GM12875 (cell line): ENCODE results near the gene TUBB6.

Experiments
- H3K4me3 ChIP-seq: one replicate; pipeline ENCODE4 v1.5.1; 2011; ENCODE audit warnings: low read depth, low read length, control low read depth
- TF ChIP-seq, protein P1 (sequence below): IDR thresholded peaks from 2 replicates; pipeline ENCODE4 v1.5.1; 2011; ENCODE audit warnings: low read depth, mild to moderate bottlenecking, control low read depth, inconsistent platforms, low read length, moderate library complexity, borderline replicate concordance; ENCODE audit not compliant: insufficient read depth

The TUBB6 gene

DNA sequence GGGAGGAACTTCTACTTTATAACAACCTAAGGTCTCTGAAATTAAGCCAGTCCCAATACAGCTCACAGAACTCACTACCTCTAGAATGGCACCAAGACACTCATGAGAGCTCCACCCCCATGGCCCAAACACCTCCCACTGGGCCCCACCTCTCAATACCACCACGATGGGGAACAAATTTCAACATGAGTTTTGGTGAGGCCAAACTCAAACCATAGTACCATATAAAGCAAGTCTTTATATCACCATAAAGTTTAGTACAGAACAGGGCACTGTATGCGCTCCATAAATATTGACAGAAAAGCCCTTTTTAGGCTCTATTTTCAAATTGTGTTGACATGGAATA lies 65.7 kb downstream of the TUBB6 start:
- TF ChIP-seq, protein P1, sequence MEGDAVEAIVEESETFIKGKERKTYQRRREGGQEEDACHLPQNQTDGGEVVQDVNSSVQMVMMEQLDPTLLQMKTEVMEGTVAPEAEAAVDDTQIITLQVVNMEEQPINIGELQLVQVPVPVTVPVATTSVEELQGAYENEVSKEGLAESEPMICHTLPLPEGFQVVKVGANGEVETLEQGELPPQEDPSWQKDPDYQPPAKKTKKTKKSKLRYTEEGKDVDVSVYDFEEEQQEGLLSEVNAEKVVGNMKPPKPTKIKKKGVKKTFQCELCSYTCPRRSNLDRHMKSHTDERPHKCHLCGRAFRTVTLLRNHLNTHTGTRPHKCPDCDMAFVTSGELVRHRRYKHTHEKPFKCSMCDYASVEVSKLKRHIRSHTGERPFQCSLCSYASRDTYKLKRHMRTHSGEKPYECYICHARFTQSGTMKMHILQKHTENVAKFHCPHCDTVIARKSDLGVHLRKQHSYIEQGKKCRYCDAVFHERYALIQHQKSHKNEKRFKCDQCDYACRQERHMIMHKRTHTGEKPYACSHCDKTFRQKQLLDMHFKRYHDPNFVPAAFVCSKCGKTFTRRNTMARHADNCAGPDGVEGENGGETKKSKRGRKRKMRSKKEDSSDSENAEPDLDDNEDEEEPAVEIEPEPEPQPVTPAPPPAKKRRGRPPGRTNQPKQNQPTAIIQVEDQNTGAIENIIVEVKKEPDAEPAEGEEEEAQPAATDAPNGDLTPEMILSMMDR = no peak
- no peak overlapping the region for H3K4me3 ChIP-seq

- no peak overlapping the region for H3K4me3 ChIP-seq
- TF ChIP-seq, protein P1 = no peak
These were observed 66.4 kb downstream of the TUBB6 start for GRCh38 chr18:12374401-12374800.
